ENCODE results near the gene IGF1.

The IGF1 gene

DNA sequence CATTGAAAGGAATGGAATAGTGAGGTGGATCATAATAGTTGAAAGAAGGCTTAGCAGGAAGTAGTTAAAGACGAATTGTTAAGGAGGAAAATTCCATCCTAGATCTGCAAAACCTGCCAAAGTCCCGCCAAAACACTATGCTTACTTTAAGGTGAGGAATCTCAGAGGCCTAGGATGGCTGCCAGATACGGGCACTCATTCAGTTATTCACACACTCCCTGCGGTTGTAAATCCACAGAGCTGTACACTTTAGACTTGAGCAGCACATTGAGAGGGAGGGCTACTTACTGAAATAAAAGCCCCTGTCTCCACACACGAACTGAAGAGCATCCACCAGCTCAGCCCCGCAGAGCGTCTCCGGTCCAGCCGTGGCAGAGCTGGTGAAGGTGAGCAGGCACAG, 5.0 kb downstream of the IGF1 start:
- TF ChIP-seq TCF7L2 (IDR thresholded peaks at IDR 0.05; ENCODE audit: borderline replicate concordance, low read depth, low read length) (no peak), ZNF366 (tag by site-specific recombination; conservative IDR thresholded peaks at IDR 0.05) (no peak), ZNF114 (tag by site-specific recombination; IDR thresholded peaks at IDR 0.05) (no peak), ZNF585B (tag by site-specific recombination; IDR thresholded peaks at IDR 0.05) (no peak), ZSCAN5A (tag by site-specific recombination; IDR thresholded peaks at IDR 0.05) (no peak), ZBTB7A (tag by site-specific recombination; IDR thresholded peaks at IDR 0.05; ENCODE audit: low read depth) (no peak), ZNF175 (tag by site-specific recombination; IDR thresholded peaks at IDR 0.05) (no peak), SP3 (tag by site-specific recombination; IDR thresholded peaks at IDR 0.05) (no peak), GLI2 (tag by site-specific recombination; IDR thresholded peaks at IDR 0.05; ENCODE audit: borderline replicate concordance, low read depth) (no peak), BCL11A (tag by site-specific recombination; IDR thresholded peaks at IDR 0.05; ENCODE audit: low read depth) (no peak), ZNF623 (tag by site-specific recombination; IDR thresholded peaks at IDR 0.05) (no peak)
- TF ChIP-seq, protein P1, sequence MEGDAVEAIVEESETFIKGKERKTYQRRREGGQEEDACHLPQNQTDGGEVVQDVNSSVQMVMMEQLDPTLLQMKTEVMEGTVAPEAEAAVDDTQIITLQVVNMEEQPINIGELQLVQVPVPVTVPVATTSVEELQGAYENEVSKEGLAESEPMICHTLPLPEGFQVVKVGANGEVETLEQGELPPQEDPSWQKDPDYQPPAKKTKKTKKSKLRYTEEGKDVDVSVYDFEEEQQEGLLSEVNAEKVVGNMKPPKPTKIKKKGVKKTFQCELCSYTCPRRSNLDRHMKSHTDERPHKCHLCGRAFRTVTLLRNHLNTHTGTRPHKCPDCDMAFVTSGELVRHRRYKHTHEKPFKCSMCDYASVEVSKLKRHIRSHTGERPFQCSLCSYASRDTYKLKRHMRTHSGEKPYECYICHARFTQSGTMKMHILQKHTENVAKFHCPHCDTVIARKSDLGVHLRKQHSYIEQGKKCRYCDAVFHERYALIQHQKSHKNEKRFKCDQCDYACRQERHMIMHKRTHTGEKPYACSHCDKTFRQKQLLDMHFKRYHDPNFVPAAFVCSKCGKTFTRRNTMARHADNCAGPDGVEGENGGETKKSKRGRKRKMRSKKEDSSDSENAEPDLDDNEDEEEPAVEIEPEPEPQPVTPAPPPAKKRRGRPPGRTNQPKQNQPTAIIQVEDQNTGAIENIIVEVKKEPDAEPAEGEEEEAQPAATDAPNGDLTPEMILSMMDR (tag by site-specific recombination; IDR thresholded peaks at IDR 0.05), result no peak
- H3K36me3 ChIP-seq (ENCODE audit: control insufficient read depth in 2 of 2, insufficient read depth in 1 of 2, low read length in 2 of 2), result no peaks in the 10 kb centered on the region
- H3K4me3 ChIP-seq (ENCODE audit: low read depth, low read length), result no peak overlapping the region
- peaks cover 7% of the 10 kb centered on the region for H3K4me1 ChIP-seq (ENCODE audit: control insufficient read depth, insufficient read depth, low read length)
- no peaks in the 10 kb centered on the region for H3K9me3 ChIP-seq (ENCODE audit: control insufficient read depth, insufficient read depth, low read depth, low read length)
- ChIA-PET CTCF (interaction anchor here (0.5 kb wide), 1 partner anchor 306 kb away, joined by 6 read pairs; no protein-coding TSS in a partner anchor), POLR2A (no interaction called here)
- no peak overlapping the region for H3K27ac ChIP-seq (ENCODE audit: extremely low read depth, low read depth, low read length)

DNA sequence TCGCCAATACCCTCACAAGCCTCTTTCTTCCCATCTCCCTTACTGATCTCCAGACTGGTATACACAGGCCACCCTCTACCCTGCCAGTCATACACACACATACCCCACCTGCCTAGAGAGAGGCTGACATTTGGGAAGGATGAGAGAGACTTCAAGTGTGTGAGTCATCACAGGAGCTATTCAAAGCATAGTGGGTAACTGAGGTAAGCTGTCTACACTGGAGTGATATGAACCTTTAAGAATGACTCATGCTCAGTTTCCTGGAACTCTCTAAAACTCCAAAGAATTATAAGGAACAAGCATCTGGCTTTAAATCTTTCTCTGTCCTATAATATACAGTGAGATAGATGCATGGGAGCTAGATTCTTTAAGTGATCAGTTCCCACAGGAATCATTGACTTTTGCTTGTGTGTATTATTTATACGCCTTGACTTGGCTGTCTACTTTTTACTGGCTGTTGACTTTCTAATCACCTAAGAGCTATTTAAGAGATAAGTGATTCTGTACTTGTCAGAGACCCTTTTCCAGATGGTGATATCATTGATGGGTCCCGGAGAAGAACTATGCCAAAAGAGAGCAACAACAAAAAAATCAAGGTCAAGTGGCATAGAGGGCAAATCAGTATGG, 5.8 kb downstream of the IGF1 start:
- POLR2A ChIA-PET, result no interaction called here
- CTCF ChIA-PET, result interaction anchor here (0.8 kb wide), 1 partner anchor 10 kb away, joined by 3 read pairs; no protein-coding TSS in a partner anchor
- no peak overlapping the region for H3K27ac ChIP-seq (ENCODE audit: extremely low read depth, low read depth, low read length)
- peaks cover 7% of the 10 kb centered on the region for H3K4me1 ChIP-seq (ENCODE audit: control insufficient read depth, insufficient read depth, low read length)
- no peaks in the 10 kb centered on the region for H3K9me3 ChIP-seq (ENCODE audit: control insufficient read depth, insufficient read depth, low read depth, low read length)
- no peaks in the 10 kb centered on the region for H3K36me3 ChIP-seq (ENCODE audit: control insufficient read depth in 2 of 2, insufficient read depth in 1 of 2, low read length in 2 of 2)
- no peak overlapping the region for H3K4me3 ChIP-seq (ENCODE audit: low read depth, low read length)
- no peak for TF ChIP-seq ZNF37A (tag by site-specific recombination; IDR thresholded peaks at IDR 0.05)
- TF ChIP-seq, protein P2, sequence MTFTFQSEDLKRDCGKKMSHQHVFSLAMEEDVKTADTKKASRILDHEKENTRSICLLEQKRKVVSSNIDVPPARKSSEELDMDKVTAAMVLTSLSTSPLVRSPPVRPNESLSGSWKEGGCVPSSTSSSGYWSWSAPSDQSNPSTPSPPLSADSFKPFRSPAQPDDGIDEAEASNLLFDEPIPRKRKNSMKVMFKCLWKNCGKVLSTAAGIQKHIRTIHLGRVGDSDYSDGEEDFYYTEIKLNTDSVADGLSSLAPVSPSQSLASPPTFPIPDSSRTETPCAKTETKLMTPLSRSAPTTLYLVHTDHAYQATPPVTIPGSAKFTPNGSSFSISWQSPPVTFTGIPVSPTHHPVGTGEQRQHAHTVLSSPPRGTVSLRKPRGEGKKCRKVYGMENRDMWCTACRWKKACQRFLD (tag by site-specific recombination; IDR thresholded peaks at IDR 0.05), result no peak
- TF ChIP-seq, protein P3, sequence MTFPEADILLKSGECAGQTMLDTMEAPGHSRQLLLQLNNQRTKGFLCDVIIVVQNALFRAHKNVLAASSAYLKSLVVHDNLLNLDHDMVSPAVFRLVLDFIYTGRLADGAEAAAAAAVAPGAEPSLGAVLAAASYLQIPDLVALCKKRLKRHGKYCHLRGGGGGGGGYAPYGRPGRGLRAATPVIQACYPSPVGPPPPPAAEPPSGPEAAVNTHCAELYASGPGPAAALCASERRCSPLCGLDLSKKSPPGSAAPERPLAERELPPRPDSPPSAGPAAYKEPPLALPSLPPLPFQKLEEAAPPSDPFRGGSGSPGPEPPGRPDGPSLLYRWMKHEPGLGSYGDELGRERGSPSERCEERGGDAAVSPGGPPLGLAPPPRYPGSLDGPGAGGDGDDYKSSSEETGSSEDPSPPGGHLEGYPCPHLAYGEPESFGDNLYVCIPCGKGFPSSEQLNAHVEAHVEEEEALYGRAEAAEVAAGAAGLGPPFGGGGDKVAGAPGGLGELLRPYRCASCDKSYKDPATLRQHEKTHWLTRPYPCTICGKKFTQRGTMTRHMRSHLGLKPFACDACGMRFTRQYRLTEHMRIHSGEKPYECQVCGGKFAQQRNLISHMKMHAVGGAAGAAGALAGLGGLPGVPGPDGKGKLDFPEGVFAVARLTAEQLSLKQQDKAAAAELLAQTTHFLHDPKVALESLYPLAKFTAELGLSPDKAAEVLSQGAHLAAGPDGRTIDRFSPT (tag by site-specific recombination; IDR thresholded peaks at IDR 0.05), result peak; percentile 54
- TF ChIP-seq YY1 (tag by site-specific recombination; IDR thresholded peaks at IDR 0.05), result no peak
- TF ChIP-seq ZNF10 (tag by site-specific recombination; IDR thresholded peaks at IDR 0.05), result no peak

Data from HEK293 (cell line).